Panc1 (cell line): ENCODE data around the gene SDCBP2. TPM values are rescaled to one million over a fixed set of nuclear protein-coding genes. Genes with fewer than 3 reads are reported as not detected.

Experiments used
- ATAC-seq: fragments of 200-7000 bp; cut with Tn5 transposase; 2 replicates; pipeline ENCODE4 v1.9.1; 2020; ENCODE audit warnings: mild to moderate bottlenecking, moderate library complexity
- Bru-seq: library from RNA; stranded (reverse); fragments of 400-500 nt; gene quantifications from one replicate; lab custom pipeline; 2021; lab: Mats Ljungman, UMichigan
- BruChase-seq, 2 experiments: library from RNA; stranded (reverse); fragments of 400-500 nt; gene quantifications; one replicate each; lab custom pipeline; 2021; lab: Mats Ljungman, UMichigan
- BruUV-seq: library from RNA; stranded (reverse); fragments of 400-500 nt; replicated peaks from 2 replicates; lab custom pipeline; 2021; lab: Mats Ljungman, UMichigan
- CTCF ChIA-PET: fragments of 300-600 bp; sonication (Branson Sonifier 250); formaldehyde crosslinking; loops from one replicate; lab custom pipeline; 2022; ENCODE audit warnings: antibody characterized with exemption; lab: Charles Lee
- POLR2A ChIA-PET: fragments of 300-600 bp; sonication (Branson Sonifier 250); formaldehyde crosslinking; loops from one replicate; lab custom pipeline; 2022; ENCODE audit warnings: antibody characterized with exemption; lab: Charles Lee
- DNase-seq: peaks from one replicate; pipeline ENCODE4 v3.0.0-alpha.2; 2010; ENCODE audit warnings: low read depth, low spot score
- H3K27ac ChIP-seq: 2 replicates; pipeline ENCODE4 v1.5.1; 2011; ENCODE audit warnings: mild to moderate bottlenecking, low read length, inconsistent platforms
- H3K27me3 ChIP-seq: fragments of 200-500 bp; sonication (Bioruptor generic); 2 replicates; pipeline ENCODE4 v1.6.0; 2014; ENCODE audit warnings: low read length, inconsistent platforms; ENCODE audit not compliant: control insufficient read depth, insufficient read depth
- H3K36me3 ChIP-seq: fragments of 200-500 bp; sonication (Bioruptor generic); 2 replicates; pipeline ENCODE4 v1.5.1; 2014; ENCODE audit warnings: inconsistent platforms, mild to moderate bottlenecking, low read length, moderate library complexity; ENCODE audit not compliant: control insufficient read depth, insufficient read depth
- H3K4me1 ChIP-seq: 2 replicates; pipeline ENCODE4 v1.5.1; 2011; ENCODE audit warnings: inconsistent platforms, mild to moderate bottlenecking, low read length, moderate library complexity; ENCODE audit not compliant: control insufficient read depth, insufficient read depth
- H3K4me3 ChIP-seq, 2 experiments: 2 replicates each; pipeline ENCODE4 v1.5.1; 2011 to 2012; ENCODE audit warnings: low read depth in 2 of 2, low read length in 2 of 2, mild to moderate bottlenecking in 2 of 2, inconsistent platforms in 1 of 2, moderate library complexity in 1 of 2
- H3K9me3 ChIP-seq: fragments of 200-500 bp; sonication (Bioruptor generic); 2 replicates; pipeline ENCODE4 v1.5.1; 2014; ENCODE audit warnings: low read depth, mild to moderate bottlenecking, inconsistent platforms, low read length, moderate library complexity; ENCODE audit not compliant: control insufficient read depth, insufficient read depth
- CTCF ChIP-seq: fragments of 450-650 bp; IDR thresholded peaks from 2 replicates; pipeline ENCODE4 v1.5.1; 2017; ENCODE audit warnings: mild to moderate bottlenecking
- POLR2AphosphoS5 ChIP-seq: IDR thresholded peaks from 2 replicates; pipeline ENCODE4 v1.6.1; 2012; ENCODE audit warnings: mild to moderate bottlenecking, low read depth, low read length, moderate library complexity
- REST ChIP-seq, 2 experiments: IDR thresholded peaks; 2 replicates each; pipeline ENCODE4 v1.6.1; 2011 to 2012; ENCODE audit warnings: low read depth in 2 of 2, control low read depth in 1 of 2, low read length in 1 of 2, mild to moderate bottlenecking in 1 of 2, moderate library complexity in 1 of 2; ENCODE audit not compliant: insufficient read depth in 1 of 2
- SIN3A ChIP-seq: IDR thresholded peaks from 2 replicates; pipeline ENCODE4 v1.6.1; 2012; ENCODE audit warnings: low read depth, mild to moderate bottlenecking, low read length, moderate library complexity, borderline replicate concordance; ENCODE audit not compliant: insufficient read depth
- TCF7L2 ChIP-seq: IDR thresholded peaks from 2 replicates; pipeline ENCODE4 v1.6.1; 2011; ENCODE audit warnings: mild to moderate bottlenecking, low read depth, low read length, inconsistent platforms
- in situ Hi-C: cut with HindIII; loops from 2 replicates; pipeline ENCODE4 v1.10.0; 2016; ENCODE audit warnings: low sequenced_read_pairs, low pct_unique_long_range_greater_than_20kb
- intact Hi-C: fragments of 100-400 bp; cut with micrococcal nuclease; formaldehyde crosslinking; loops from one replicate; pipeline ENCODE4 v1.10.0; 2022; ENCODE audit not compliant: unreplicated experiment
- long read RNA-seq: library from polyadenylated mRNA; unstranded; transcript quantifications from one replicate; pipeline ENCODE4 v2.0.0, GENCODE V29; 2021; ENCODE audit not compliant: unreplicated experiment
- polyA plus RNA-seq: library from polyadenylated mRNA; unstranded; fragments of >200 nt; gene quantifications from one replicate; pipeline ENCODE4 v1.2.1, GENCODE V29; 2012; ENCODE audit warnings: missing spikeins; ENCODE audit not compliant: insufficient read length
- total RNA-seq: library from RNA; stranded (reverse); gene quantifications from one replicate; pipeline ENCODE4 v1.2.1, GENCODE V29; 2021; ENCODE audit not compliant: unreplicated experiment

SDCBP2 gene
- total RNA-seq (1.8 TPM), Bru-seq, nascent RNA (percentile 42 among the genes with signal in this experiment), BruChase-seq, experiment 1, labeled RNA remaining after a 2-hour chase (percentile 44 among the genes with signal in this experiment), BruChase-seq, experiment 2, labeled RNA remaining after a 6-hour chase (percentile 43 among the genes with signal in this experiment)
- polyA plus RNA-seq, result 5.5 TPM
- long read RNA-seq, partial matches to known transcripts, result 0 of 3 reads
- long read RNA-seq, other reads (novel, unspliced or antisense), result 2 of 3 reads

GRCh38 chr20:1328680-1329330 is at the start of gene SDCBP2:
TSS of gene SDCBP2 (minus strand) at chr20:1329139. CDS start at chr20:1320416, 8,723 bp downstream.
- ATAC-seq (no peak), DNase-seq (no peak)
- no peak within 1 kb of the TSS for H3K4me3 ChIP-seq
- peak within 1 kb of the TSS; percentile 41 for H3K27ac ChIP-seq
- no peaks in the 10 kb centered on the region for H3K27me3 ChIP-seq
- in situ Hi-C loops (no loop called here), intact Hi-C loops (loop anchor here (5.0 kb wide), 1 partner anchor 138 kb away; the partner anchor contains the start of gene NSFL1C)
- peaks cover 41% of the 10 kb centered on the region for H3K4me1 ChIP-seq
- ChIA-PET POLR2A (interaction anchor here (0.6 to 1.1 kb wide), 2 partner anchors 51 to 55 kb away, joined by 4 to 9 read pairs; no protein-coding TSS in a partner anchor), CTCF (interaction anchor here (0.6 kb wide), 1 partner anchor 372 kb away, joined by 6 read pairs; no protein-coding TSS in a partner anchor)
- H3K9me3 ChIP-seq, result no peaks in the 10 kb centered on the region
- TF ChIP-seq SIN3A (no peak), POLR2AphosphoS5 (no peak), REST (IDR thresholded peaks at IDR 0.05; ENCODE audit: insufficient read depth in 1 of 2, low read depth in 2 of 2, low read length in 1 of 2) (no peak), CTCF (no peak), TCF7L2 (no peak)
- BruUV-seq, result no TSS peak
- no peaks in the 10 kb centered on the region for H3K36me3 ChIP-seq

GRCh38 chr20:1378735-1379125 is 49.8 kb upstream of the SDCBP2 start:
- ChIA-PET CTCF (no interaction called here), POLR2A (no interaction called here)
- TF ChIP-seq TCF7L2 (no peak), SIN3A (no peak), CTCF (no peak), REST (IDR thresholded peaks at IDR 0.05; ENCODE audit: insufficient read depth in 1 of 2, low read depth in 2 of 2, low read length in 1 of 2) (no peak), POLR2AphosphoS5 (no peak; the same call in 1 of the 2 replicates)
- no peak for DNase-seq
- in situ Hi-C loops, result no loop called here
- no peak overlapping the region for H3K4me3 ChIP-seq
- no peaks in the 10 kb centered on the region for H3K27me3 ChIP-seq
- BruUV-seq, result no TSS peak
- intact Hi-C loops, result loop anchor here (10.0 kb wide), 1 partner anchor 56 kb away; no protein-coding TSS in a partner anchor
- ATAC-seq, result no peak
- peaks cover 5% of the 10 kb centered on the region; the same call in 1 of the 2 replicates for H3K36me3 ChIP-seq
- no peaks in the 10 kb centered on the region for H3K9me3 ChIP-seq
- peak overlapping the region; percentile 36; the same call in 1 of the 2 replicates for H3K27ac ChIP-seq
- peaks cover 90% of the 10 kb centered on the region for H3K4me1 ChIP-seq
